MCF 10A (cell line): ENCODE data around the gene C9orf85. TPM values are rescaled to one million over a fixed set of nuclear protein-coding genes. Genes with fewer than 3 reads are reported as not detected.

Experiments
- BruUV-seq: library from RNA; stranded (reverse); fragments of 400-500 nt; replicated peaks from 2 replicates; lab custom pipeline; 2021; lab: Mats Ljungman, UMichigan
- CTCF ChIA-PET: fragments of 300-600 bp; sonication (Branson Sonifier 250); formaldehyde crosslinking; extraction: SDS; loops from one replicate; lab custom pipeline; 2021; ENCODE audit warnings: antibody characterized with exemption, inconsistent platforms; lab: Yijun Ruan, JAX
- POLR2A ChIA-PET: fragments of 300-600, 350-650 bp; sonication (Branson Sonifier 250); formaldehyde crosslinking; extraction: SDS; loops from one replicate; lab custom pipeline; 2020; ENCODE audit warnings: antibody characterized with exemption, inconsistent platforms; lab: Yijun Ruan, JAX
- DNase-seq: peaks from one replicate; pipeline ENCODE4 v3.0.0-alpha.2; 2018; ENCODE audit not compliant: unreplicated experiment
- H3K27ac Mint-ChIP-seq: one replicate; pipeline ENCODE4 v1.8.0; 2022; ENCODE audit warnings: mild to moderate bottlenecking, low read depth, mixed read lengths; ENCODE audit not compliant: unreplicated experiment
- H3K27me3 Mint-ChIP-seq: one replicate; pipeline ENCODE4 v1.8.0; 2022; ENCODE audit warnings: mixed read lengths; ENCODE audit not compliant: insufficient read depth, unreplicated experiment
- H3K36me3 Mint-ChIP-seq: one replicate; pipeline ENCODE4 v1.8.0; 2022; ENCODE audit warnings: mild to moderate bottlenecking, moderate library complexity, mixed read lengths; ENCODE audit not compliant: insufficient read depth, unreplicated experiment
- H3K4me1 Mint-ChIP-seq: one replicate; pipeline ENCODE4 v1.8.0; 2022; ENCODE audit warnings: mixed read lengths; ENCODE audit not compliant: insufficient read depth, unreplicated experiment
- H3K4me3 Mint-ChIP-seq: one replicate; pipeline ENCODE4 v1.8.0; 2022; ENCODE audit warnings: mild to moderate bottlenecking, moderate library complexity, mixed read lengths; ENCODE audit not compliant: unreplicated experiment
- H3K9me3 Mint-ChIP-seq: one replicate; pipeline ENCODE4 v1.8.0; 2022; ENCODE audit warnings: mixed read lengths; ENCODE audit not compliant: unreplicated experiment
- intact Hi-C: fragments of 100-400 bp; cut with micrococcal nuclease; formaldehyde crosslinking; loops from 2 replicates; pipeline ENCODE4 v1.14.1; 2022
- total RNA-seq: library from RNA; stranded (reverse); gene quantifications from 2 replicates; pipeline ENCODE4 v1.2.3, GENCODE V29; 2022
- TF ChIP-seq, protein P1 (sequence below): fragments of 200-600 bp; IDR thresholded peaks from one replicate; pipeline ENCODE4 v1.8.0; 2022; ENCODE audit warnings: antibody characterized with exemption, mild to moderate bottlenecking; ENCODE audit not compliant: unreplicated experiment

The C9orf85 gene
- total RNA-seq, 1 experiment from 2014 or later, result 19.6 TPM

DNA sequence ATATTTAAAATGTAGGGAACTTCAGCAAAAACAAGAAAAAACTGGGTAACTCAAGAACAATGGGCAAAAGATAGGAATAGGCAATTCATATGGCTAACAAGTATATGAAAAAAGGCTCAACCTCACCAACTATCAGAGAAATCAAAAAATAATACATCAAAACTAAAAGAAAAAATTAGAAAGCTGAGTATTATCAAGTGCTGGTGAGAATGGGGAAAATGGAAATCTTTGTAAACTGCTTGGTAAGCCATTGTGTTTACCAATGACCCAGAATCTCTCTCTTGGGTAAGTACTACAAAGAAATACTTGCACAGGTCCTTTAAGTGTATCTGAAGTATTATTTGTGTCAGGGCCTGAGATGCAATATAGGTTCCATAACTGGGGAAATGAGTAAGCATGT lies 27.4 kb upstream of the C9orf85 start:
- DNase-seq, result no peak
- H3K4me3 Mint-ChIP-seq, result no peak overlapping the region
- H3K27me3 Mint-ChIP-seq, result no peaks in the 10 kb centered on the region
- BruUV-seq, result no TSS peak
- ChIA-PET CTCF (interaction anchor here (0.7 kb wide), 1 partner anchor 20 kb away, joined by 3 read pairs; no protein-coding TSS in a partner anchor), POLR2A (no interaction called here)
- peaks cover 20% of the 10 kb centered on the region for H3K9me3 Mint-ChIP-seq
- H3K36me3 Mint-ChIP-seq, result peaks cover 10% of the 10 kb centered on the region
- TF ChIP-seq, protein P1, sequence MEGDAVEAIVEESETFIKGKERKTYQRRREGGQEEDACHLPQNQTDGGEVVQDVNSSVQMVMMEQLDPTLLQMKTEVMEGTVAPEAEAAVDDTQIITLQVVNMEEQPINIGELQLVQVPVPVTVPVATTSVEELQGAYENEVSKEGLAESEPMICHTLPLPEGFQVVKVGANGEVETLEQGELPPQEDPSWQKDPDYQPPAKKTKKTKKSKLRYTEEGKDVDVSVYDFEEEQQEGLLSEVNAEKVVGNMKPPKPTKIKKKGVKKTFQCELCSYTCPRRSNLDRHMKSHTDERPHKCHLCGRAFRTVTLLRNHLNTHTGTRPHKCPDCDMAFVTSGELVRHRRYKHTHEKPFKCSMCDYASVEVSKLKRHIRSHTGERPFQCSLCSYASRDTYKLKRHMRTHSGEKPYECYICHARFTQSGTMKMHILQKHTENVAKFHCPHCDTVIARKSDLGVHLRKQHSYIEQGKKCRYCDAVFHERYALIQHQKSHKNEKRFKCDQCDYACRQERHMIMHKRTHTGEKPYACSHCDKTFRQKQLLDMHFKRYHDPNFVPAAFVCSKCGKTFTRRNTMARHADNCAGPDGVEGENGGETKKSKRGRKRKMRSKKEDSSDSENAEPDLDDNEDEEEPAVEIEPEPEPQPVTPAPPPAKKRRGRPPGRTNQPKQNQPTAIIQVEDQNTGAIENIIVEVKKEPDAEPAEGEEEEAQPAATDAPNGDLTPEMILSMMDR, result no peak
- no peaks in the 10 kb centered on the region for H3K4me1 Mint-ChIP-seq
- intact Hi-C loops, result no loop called here
- H3K27ac Mint-ChIP-seq, result no peak overlapping the region

GRCh38 chr9:71885467-71885866 lies 26.0 kb upstream of the C9orf85 start:
- CTCF ChIA-PET, result interaction anchor here (0.5 to 1.2 kb wide), 4 partner anchors 21 to 67 kb away, joined by 3 read pairs; no protein-coding TSS in a partner anchor
- no peak overlapping the region for H3K27ac Mint-ChIP-seq
- H3K4me3 Mint-ChIP-seq, result no peak overlapping the region
- BruUV-seq, result no TSS peak
- no peak for DNase-seq
- TF ChIP-seq, protein P1, result no peak
- H3K27me3 Mint-ChIP-seq, result no peaks in the 10 kb centered on the region
- no peaks in the 10 kb centered on the region for H3K4me1 Mint-ChIP-seq
- POLR2A ChIA-PET, result no interaction called here
- H3K36me3 Mint-ChIP-seq, result peaks cover 10% of the 10 kb centered on the region
- peaks cover 11% of the 10 kb centered on the region for H3K9me3 Mint-ChIP-seq
- intact Hi-C loops, result no loop called here

- Mint-ChIP-seq H3K9me3 (peaks cover 11% of the 10 kb centered on the region), H3K27me3 (no peaks in the 10 kb centered on the region), H3K4me3 (no peak overlapping the region), H3K4me1 (no peaks in the 10 kb centered on the region), H3K36me3 (peaks cover 10% of the 10 kb centered on the region), H3K27ac (no peak overlapping the region)
- BruUV-seq, result no TSS peak
- ChIA-PET CTCF (interaction anchor here (0.5 to 1.2 kb wide), 3 partner anchors 21 to 67 kb away, joined by 3 read pairs; no protein-coding TSS in a partner anchor), POLR2A (interaction anchor here (2.6 kb wide), 1 partner anchor 25 kb away, joined by 7 read pairs; the partner anchor contains the start of genes ABHD17B and C9orf85)
- intact Hi-C loops, result no loop called here
- TF ChIP-seq, protein P1, result no peak
- DNase-seq, result no peak
These were observed 25.4 kb upstream of the C9orf85 start for GRCh38 chr9:71886015-71886414.

GRCh38 chr9:71886541-71886940 lies 24.9 kb upstream of the C9orf85 start:
- POLR2A ChIA-PET, result interaction anchor here (2.6 kb wide), 1 partner anchor 24 kb away, joined by 7 read pairs; the partner anchor contains the start of genes ABHD17B and C9orf85
- H3K4me3 Mint-ChIP-seq, result no peak overlapping the region
- peaks cover 11% of the 10 kb centered on the region for H3K9me3 Mint-ChIP-seq
- H3K36me3 Mint-ChIP-seq, result peaks cover 10% of the 10 kb centered on the region
- TF ChIP-seq, protein P1, result no peak
- CTCF ChIA-PET, result interaction anchor here (1.1 to 1.2 kb wide), 2 partner anchors 22 to 68 kb away, joined by 3 read pairs; no protein-coding TSS in a partner anchor
- no peaks in the 10 kb centered on the region for H3K4me1 Mint-ChIP-seq
- H3K27me3 Mint-ChIP-seq, result no peaks in the 10 kb centered on the region
- DNase-seq, result no peak
- no peak overlapping the region for H3K27ac Mint-ChIP-seq
- intact Hi-C loops, result no loop called here
- BruUV-seq, result no TSS peak
